H9 (cell line): ENCODE data around the gene THSD4. TPM values are rescaled to one million over a fixed set of nuclear protein-coding genes. Genes with fewer than 3 reads are reported as not detected.

Experiments
- DNase-seq: peaks from one replicate; pipeline ENCODE4 v3.0.0-alpha.2; 2017
- H2AFZ ChIP-seq: one replicate; pipeline ENCODE4 v1.6.1; 2013; ENCODE audit warnings: mild to moderate bottlenecking, low read length, control low read depth, moderate library complexity
- H2AK5ac ChIP-seq: 2 replicates; pipeline ENCODE4 v1.6.1; 2013; ENCODE audit warnings: low read length, control low read depth, mixed read lengths; ENCODE audit not compliant: insufficient read length
- H2BK120ac ChIP-seq: one replicate; pipeline ENCODE4 v1.6.1; 2013; ENCODE audit warnings: low read depth, mild to moderate bottlenecking, low read length, control low read depth, inconsistent platforms; ENCODE audit not compliant: poor library complexity, severe bottlenecking
- H2BK12ac ChIP-seq: 2 replicates; pipeline ENCODE4 v1.6.1; 2013; ENCODE audit warnings: low read length, control low read depth, mixed read lengths, low read depth; ENCODE audit not compliant: insufficient read length
- H2BK15ac ChIP-seq: 2 replicates; pipeline ENCODE4 v1.6.1; 2013; ENCODE audit warnings: low read depth, low read length, control low read depth
- H2BK20ac ChIP-seq: one replicate; pipeline ENCODE4 v1.6.1; 2013; ENCODE audit warnings: low read depth, mild to moderate bottlenecking, low read length, control low read depth, inconsistent platforms; ENCODE audit not compliant: poor library complexity, severe bottlenecking
- H2BK5ac ChIP-seq: 2 replicates; pipeline ENCODE4 v1.6.1; 2013; ENCODE audit warnings: low read length, control low read depth, mixed read lengths; ENCODE audit not compliant: insufficient read length
- H3K14ac ChIP-seq: 2 replicates; pipeline ENCODE4 v1.6.1; 2013; ENCODE audit warnings: low read length, control low read depth; ENCODE audit not compliant: insufficient read depth
- H3K18ac ChIP-seq: 2 replicates; pipeline ENCODE4 v1.6.1; 2013; ENCODE audit warnings: low read depth, mild to moderate bottlenecking, mixed read lengths, low read length, control low read depth; ENCODE audit not compliant: insufficient read length
- H3K23ac ChIP-seq: 2 replicates; pipeline ENCODE4 v1.6.1; 2013; ENCODE audit warnings: low read length, control low read depth, mixed read lengths, low read depth; ENCODE audit not compliant: insufficient read length
- H3K23me2 ChIP-seq: 2 replicates; pipeline ENCODE4 v1.6.1; 2013; ENCODE audit warnings: low read depth, mild to moderate bottlenecking, mixed read lengths, low read length, control low read depth; ENCODE audit not compliant: insufficient read length, poor library complexity, severe bottlenecking
- H3K27ac ChIP-seq: 2 replicates; pipeline ENCODE4 v1.5.1; 2013; ENCODE audit warnings: low read length, control low read depth, mixed read lengths, low read depth; ENCODE audit not compliant: insufficient read length
- H3K27me3 ChIP-seq: 2 replicates; pipeline ENCODE4 v1.6.1; 2013; ENCODE audit warnings: low read length, control low read depth, inconsistent platforms; ENCODE audit not compliant: insufficient read depth
- H3K4ac ChIP-seq: 2 replicates; pipeline ENCODE4 v1.6.1; 2013; ENCODE audit warnings: low read depth, mild to moderate bottlenecking, control low read depth, inconsistent platforms, low read length, moderate library complexity
- H3K4me1 ChIP-seq: 2 replicates; pipeline ENCODE4 v1.6.1; 2013; ENCODE audit warnings: low read length, control low read depth, inconsistent platforms; ENCODE audit not compliant: insufficient read depth
- H3K4me2 ChIP-seq: 2 replicates; pipeline ENCODE4 v1.6.1; 2013; ENCODE audit warnings: low read length, control low read depth, mixed read lengths; ENCODE audit not compliant: insufficient read length, insufficient read depth
- H3K56ac ChIP-seq: 2 replicates; pipeline ENCODE4 v1.6.1; 2013; ENCODE audit warnings: low read depth, mild to moderate bottlenecking, mixed read lengths, low read length, control low read depth; ENCODE audit not compliant: insufficient read length
- H3K79me1 ChIP-seq: 2 replicates; pipeline ENCODE4 v1.6.1; 2013; ENCODE audit warnings: low read depth, mild to moderate bottlenecking, moderate library complexity, low read length, control low read depth, inconsistent platforms; ENCODE audit not compliant: insufficient read depth, poor library complexity, severe bottlenecking
- H3K79me2 ChIP-seq: 2 replicates; pipeline ENCODE4 v1.6.1; 2013; ENCODE audit warnings: low read length, control low read depth, inconsistent platforms; ENCODE audit not compliant: insufficient read depth
- H3K9ac ChIP-seq: 2 replicates; pipeline ENCODE4 v1.6.1; 2013; ENCODE audit warnings: low read length, control low read depth, mixed read lengths; ENCODE audit not compliant: insufficient read length; ENCODE audit errors: extremely low read depth
- H3K9me3 ChIP-seq: one replicate; pipeline ENCODE4 v1.6.1; 2013; ENCODE audit warnings: low read depth, low read length, inconsistent platforms; ENCODE audit not compliant: control insufficient read depth
- H3T11ph ChIP-seq: one replicate; pipeline ENCODE4 v1.6.1; 2013; ENCODE audit warnings: mild to moderate bottlenecking, low read length, control low read depth, inconsistent platforms
- H4K20me1 ChIP-seq: one replicate; pipeline ENCODE4 v1.6.1; 2013; ENCODE audit not compliant: control insufficient read depth, insufficient read length, insufficient read depth
- H4K5ac ChIP-seq: 2 replicates; pipeline ENCODE4 v1.6.1; 2013; ENCODE audit warnings: low read depth, mild to moderate bottlenecking, mixed read lengths, low read length, control low read depth; ENCODE audit not compliant: insufficient read length
- H4K8ac ChIP-seq: replicated peaks from 2 replicates; pipeline ENCODE4 v1.6.1; 2013; ENCODE audit warnings: low read length, control low read depth, mixed read lengths, low read depth; ENCODE audit not compliant: insufficient read length
- H4K91ac ChIP-seq: 2 replicates; pipeline ENCODE4 v1.6.1; 2013; ENCODE audit warnings: low read depth, mild to moderate bottlenecking, moderate library complexity, mixed read lengths, low read length, control low read depth; ENCODE audit not compliant: insufficient read length
- H3K27ac Mint-ChIP-seq, 3 experiments: 2 replicates in 2 of 3; 3 replicates in 1 of 3; pipeline ENCODE4 v1.8.0; 2020 to 2021; ENCODE audit warnings: mixed read lengths in 3 of 3, mild to moderate bottlenecking in 1 of 3, moderate library complexity in 1 of 3
- H3K27me3 Mint-ChIP-seq: 2 replicates; pipeline ENCODE4 v1.8.0; 2021; ENCODE audit warnings: low read depth, mild to moderate bottlenecking, moderate library complexity, mixed read lengths
- H3K36me3 Mint-ChIP-seq, 3 experiments: 2 replicates in 2 of 3; 3 replicates in 1 of 3; pipeline ENCODE4 v1.8.0; 2020 to 2021; ENCODE audit warnings: low read depth in 3 of 3, mixed read lengths in 3 of 3; ENCODE audit not compliant: insufficient read depth in 1 of 3
- H3K4me1 Mint-ChIP-seq, 2 experiments: 2 replicates each; pipeline ENCODE4 v1.8.0; 2020; ENCODE audit warnings: mixed read lengths in 2 of 2
- H3K4me3 Mint-ChIP-seq, 2 experiments: 2 replicates in 1 of 2; 3 replicates in 1 of 2; pipeline ENCODE4 v1.8.0; 2020 to 2021; ENCODE audit warnings: mild to moderate bottlenecking in 2 of 2, mixed read lengths in 2 of 2, moderate library complexity in 1 of 2
- H3K9me3 Mint-ChIP-seq, 2 experiments: 2 replicates in 1 of 2; 3 replicates in 1 of 2; pipeline ENCODE4 v1.8.0; 2020; ENCODE audit warnings: mild to moderate bottlenecking in 2 of 2, mixed read lengths in 2 of 2, moderate library complexity in 1 of 2
- CTCF ChIP-seq: fragments of 200-600 bp; sonication (generic); conservative IDR thresholded peaks from 3 replicates; pipeline ENCODE4 v1.8.0; 2021; ENCODE audit warnings: antibody characterized with exemption, mild to moderate bottlenecking
- WGBS: extraction: QIAGEN DNeasy Blood & Tissue Kit; methylation state at CpG from one replicate; pipeline ENCODE4 v1.1.7; 2013; ENCODE audit warnings: missing lambda C conversion rate, low lambda C conversion rate, mixed read lengths; ENCODE audit not compliant: insufficient read length; ENCODE audit errors: extremely low coverage; 5-methylcytosine and 5-hydroxymethylcytosine counted together
- total RNA-seq: library from RNA; stranded (reverse); gene quantifications from 2 replicates; pipeline ENCODE4 v1.2.1, GENCODE V29; 2021

The THSD4 gene
- total RNA-seq, 1 experiment from 2014 or later, result 5.5 TPM

DNA sequence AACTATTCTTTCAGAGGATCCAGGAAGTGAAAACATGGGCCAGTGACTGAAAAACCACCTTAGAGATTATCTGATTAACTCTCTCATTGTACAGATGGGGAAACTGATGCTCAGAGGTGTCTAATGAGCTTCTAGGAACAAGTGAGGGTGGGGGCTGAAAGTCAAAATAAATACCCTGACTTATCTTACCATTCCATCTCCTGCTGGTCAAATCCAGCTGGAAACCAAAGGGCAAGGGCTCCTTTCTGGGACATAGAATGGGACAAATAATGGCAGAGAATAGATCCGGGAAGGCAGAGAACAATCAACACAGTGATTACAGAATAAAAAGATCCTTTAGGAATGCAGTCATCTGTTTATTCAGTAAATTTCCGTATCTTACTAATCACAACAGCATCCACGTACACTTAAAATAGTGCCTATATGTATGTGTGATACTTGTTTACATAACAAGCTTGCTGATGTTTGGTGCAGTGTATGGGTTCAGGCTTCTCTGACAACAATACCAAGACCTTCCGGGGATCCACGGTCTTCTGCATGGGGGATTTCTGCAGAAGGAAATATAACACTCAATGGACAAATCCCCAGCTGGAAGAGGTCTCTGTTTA, 173.2 kb downstream of the THSD4 start:
- no peak overlapping the region for H3T11ph ChIP-seq
- no peak overlapping the region for H3K9ac ChIP-seq
- no peak overlapping the region for H4K8ac ChIP-seq
- H3K4me2 ChIP-seq, result no peak overlapping the region
- no peak for DNase-seq
- H3K79me2 ChIP-seq, result no peaks in the 10 kb centered on the region
- no peak for TF ChIP-seq CTCF
- no peak overlapping the region for H2BK20ac ChIP-seq
- no CpG with 5 or more reads among the region's 5 CpGs for WGBS
- H2AFZ ChIP-seq, result no peak overlapping the region
- Mint-ChIP-seq H3K36me3 (peaks cover 0 to 4% (median 0%) of the 10 kb centered on the region in 3 experiments; a peak in 1 of 7 replicates), H3K27ac (no peak overlapping the region), H3K27me3 (no peaks in the 10 kb centered on the region), H3K9me3 (no peaks in the 10 kb centered on the region; a peak in 1 of 5 replicates), H3K4me1 (peaks cover 16 to 23% of the 10 kb centered on the region in 2 experiments), H3K4me3 (no peak overlapping the region)
- H3K4me1 ChIP-seq, result no peaks in the 10 kb centered on the region
- H3K27ac ChIP-seq, result no peak overlapping the region
- H3K27me3 ChIP-seq, result no peaks in the 10 kb centered on the region
- no peak overlapping the region for H2BK5ac ChIP-seq
- no peak overlapping the region for H3K56ac ChIP-seq
- H3K4ac ChIP-seq, result no peak overlapping the region
- no peak overlapping the region for H2AK5ac ChIP-seq
- H2BK12ac ChIP-seq, result no peak overlapping the region
- no peak overlapping the region for H4K5ac ChIP-seq
- H3K9me3 ChIP-seq, result no peaks in the 10 kb centered on the region
- no peak overlapping the region for H3K18ac ChIP-seq
- H2BK120ac ChIP-seq, result no peak overlapping the region
- H4K20me1 ChIP-seq, result no peaks in the 10 kb centered on the region
- no peak overlapping the region for H2BK15ac ChIP-seq
- H3K14ac ChIP-seq, result no peak overlapping the region
- H3K23me2 ChIP-seq, result no peaks in the 10 kb centered on the region
- no peak overlapping the region for H3K23ac ChIP-seq
- no peaks in the 10 kb centered on the region for H3K79me1 ChIP-seq
- H4K91ac ChIP-seq, result no peak overlapping the region
